Measurements from ENCODE around the gene FRY.

FRY gene

GRCh38 chr13:32255724-32256109 lies 224.1 kb downstream of the FRY start:
- Histone ChIP-seq H3K4me3 (ENCODE audit: low read depth, low read length) (no peak overlapping the region), H3K27me3 (ENCODE audit: control insufficient read depth, insufficient read depth, low read length) (no peaks in the 10 kb centered on the region), H3K9ac (ENCODE audit: low read depth, low read length) (no peak overlapping the region), H3K9me3 (ENCODE audit: control insufficient read depth, insufficient read depth, low read length) (no peaks in the 10 kb centered on the region), H3K4me1 (ENCODE audit: control insufficient read depth, insufficient read depth, low read length) (no peaks in the 10 kb centered on the region), H3K36me3 (ENCODE audit: control insufficient read depth, insufficient read depth, low read length) (no peaks in the 10 kb centered on the region)

GRCh38 chr13:32256243-32256642 lies 224.7 kb downstream of the FRY start:
- Histone ChIP-seq H3K4me3 (ENCODE audit: low read depth, low read length) (no peak overlapping the region), H3K9me3 (ENCODE audit: control insufficient read depth, insufficient read depth, low read length) (no peaks in the 10 kb centered on the region), H3K9ac (ENCODE audit: low read depth, low read length) (no peak overlapping the region), H3K27me3 (ENCODE audit: control insufficient read depth, insufficient read depth, low read length) (no peaks in the 10 kb centered on the region), H3K36me3 (ENCODE audit: control insufficient read depth, insufficient read depth, low read length) (no peaks in the 10 kb centered on the region), H3K4me1 (ENCODE audit: control insufficient read depth, insufficient read depth, low read length) (no peaks in the 10 kb centered on the region)

GRCh38 chr13:32257649-32258048 lies 226.1 kb downstream of the FRY start:
- Histone ChIP-seq H3K4me1 (ENCODE audit: control insufficient read depth, insufficient read depth, low read length) (no peaks in the 10 kb centered on the region), H3K36me3 (ENCODE audit: control insufficient read depth, insufficient read depth, low read length) (no peaks in the 10 kb centered on the region), H3K4me3 (ENCODE audit: low read depth, low read length) (no peak overlapping the region), H3K9ac (ENCODE audit: low read depth, low read length) (no peak overlapping the region), H3K9me3 (ENCODE audit: control insufficient read depth, insufficient read depth, low read length) (no peaks in the 10 kb centered on the region), H3K27me3 (ENCODE audit: control insufficient read depth, insufficient read depth, low read length) (no peaks in the 10 kb centered on the region)

GRCh38 chr13:32259116-32259515 lies 227.5 kb downstream of the FRY start:
- Histone ChIP-seq H3K9me3 (ENCODE audit: control insufficient read depth, insufficient read depth, low read length) (no peaks in the 10 kb centered on the region), H3K4me3 (ENCODE audit: low read depth, low read length) (no peak overlapping the region), H3K4me1 (ENCODE audit: control insufficient read depth, insufficient read depth, low read length) (no peaks in the 10 kb centered on the region), H3K9ac (ENCODE audit: low read depth, low read length) (no peak overlapping the region), H3K36me3 (ENCODE audit: control insufficient read depth, insufficient read depth, low read length) (no peaks in the 10 kb centered on the region), H3K27me3 (ENCODE audit: control insufficient read depth, insufficient read depth, low read length) (no peaks in the 10 kb centered on the region)

GRCh38 chr13:32261567-32261966 lies 230.0 kb downstream of the FRY start:
- Histone ChIP-seq H3K4me3 (ENCODE audit: low read depth, low read length) (no peak overlapping the region), H3K4me1 (ENCODE audit: control insufficient read depth, insufficient read depth, low read length) (no peaks in the 10 kb centered on the region), H3K27me3 (ENCODE audit: control insufficient read depth, insufficient read depth, low read length) (no peaks in the 10 kb centered on the region), H3K36me3 (ENCODE audit: control insufficient read depth, insufficient read depth, low read length) (no peaks in the 10 kb centered on the region), H3K9ac (ENCODE audit: low read depth, low read length) (no peak overlapping the region), H3K9me3 (ENCODE audit: control insufficient read depth, insufficient read depth, low read length) (no peaks in the 10 kb centered on the region)

GRCh38 chr13:32262165-32262564 lies 230.6 kb downstream of the FRY start:
- no peaks in the 10 kb centered on the region for H3K36me3 ChIP-seq (ENCODE audit: control insufficient read depth, insufficient read depth, low read length)
- H3K4me1 ChIP-seq (ENCODE audit: control insufficient read depth, insufficient read depth, low read length), result no peaks in the 10 kb centered on the region
- no peaks in the 10 kb centered on the region for H3K27me3 ChIP-seq (ENCODE audit: control insufficient read depth, insufficient read depth, low read length)
- no peak overlapping the region for H3K4me3 ChIP-seq (ENCODE audit: low read depth, low read length)
- H3K9me3 ChIP-seq (ENCODE audit: control insufficient read depth, insufficient read depth, low read length), result no peaks in the 10 kb centered on the region
- no peak overlapping the region for H3K9ac ChIP-seq (ENCODE audit: low read depth, low read length)

GRCh38 chr13:32262619-32263018 lies 231.0 kb downstream of the FRY start:
- Histone ChIP-seq H3K27me3 (ENCODE audit: control insufficient read depth, insufficient read depth, low read length) (no peaks in the 10 kb centered on the region), H3K9me3 (ENCODE audit: control insufficient read depth, insufficient read depth, low read length) (no peaks in the 10 kb centered on the region), H3K9ac (ENCODE audit: low read depth, low read length) (no peak overlapping the region), H3K4me1 (ENCODE audit: control insufficient read depth, insufficient read depth, low read length) (no peaks in the 10 kb centered on the region), H3K36me3 (ENCODE audit: control insufficient read depth, insufficient read depth, low read length) (no peaks in the 10 kb centered on the region), H3K4me3 (ENCODE audit: low read depth, low read length) (no peak overlapping the region)

GRCh38 chr13:32264407-32264806 lies 232.8 kb downstream of the FRY start:
- no peak overlapping the region for H3K9ac ChIP-seq (ENCODE audit: low read depth, low read length)
- H3K27me3 ChIP-seq (ENCODE audit: control insufficient read depth, insufficient read depth, low read length), result no peaks in the 10 kb centered on the region
- H3K4me3 ChIP-seq (ENCODE audit: low read depth, low read length), result no peak overlapping the region
- no peaks in the 10 kb centered on the region for H3K9me3 ChIP-seq (ENCODE audit: control insufficient read depth, insufficient read depth, low read length)
- H3K4me1 ChIP-seq (ENCODE audit: control insufficient read depth, insufficient read depth, low read length), result no peaks in the 10 kb centered on the region
- no peaks in the 10 kb centered on the region for H3K36me3 ChIP-seq (ENCODE audit: control insufficient read depth, insufficient read depth, low read length)

- Histone ChIP-seq H3K4me1 (ENCODE audit: control insufficient read depth, insufficient read depth, low read length) (no peaks in the 10 kb centered on the region), H3K27me3 (ENCODE audit: control insufficient read depth, insufficient read depth, low read length) (no peaks in the 10 kb centered on the region), H3K9ac (ENCODE audit: low read depth, low read length) (no peak overlapping the region), H3K4me3 (ENCODE audit: low read depth, low read length) (no peak overlapping the region), H3K36me3 (ENCODE audit: control insufficient read depth, insufficient read depth, low read length) (no peaks in the 10 kb centered on the region), H3K9me3 (ENCODE audit: control insufficient read depth, insufficient read depth, low read length) (no peaks in the 10 kb centered on the region)
Observed at GRCh38 chr13:32265726-32266125, 234.2 kb downstream of the FRY start.

- H3K9me3 ChIP-seq (ENCODE audit: control insufficient read depth, insufficient read depth, low read length), result no peaks in the 10 kb centered on the region
- no peaks in the 10 kb centered on the region for H3K4me1 ChIP-seq (ENCODE audit: control insufficient read depth, insufficient read depth, low read length)
- no peaks in the 10 kb centered on the region for H3K27me3 ChIP-seq (ENCODE audit: control insufficient read depth, insufficient read depth, low read length)
- H3K9ac ChIP-seq (ENCODE audit: low read depth, low read length), result no peak overlapping the region
- H3K36me3 ChIP-seq (ENCODE audit: control insufficient read depth, insufficient read depth, low read length), result no peaks in the 10 kb centered on the region
- no peak overlapping the region for H3K4me3 ChIP-seq (ENCODE audit: low read depth, low read length)
Observed at GRCh38 chr13:32266130-32266529, 234.6 kb downstream of the FRY start.

GRCh38 chr13:32267836-32268439 lies 236.4 kb downstream of the FRY start:
- H3K4me3 ChIP-seq (ENCODE audit: low read depth, low read length), result no peak overlapping the region
- H3K27me3 ChIP-seq (ENCODE audit: control insufficient read depth, insufficient read depth, low read length), result no peaks in the 10 kb centered on the region
- H3K9ac ChIP-seq (ENCODE audit: low read depth, low read length), result no peak overlapping the region
- no peaks in the 10 kb centered on the region for H3K36me3 ChIP-seq (ENCODE audit: control insufficient read depth, insufficient read depth, low read length)
- H3K4me1 ChIP-seq (ENCODE audit: control insufficient read depth, insufficient read depth, low read length), result no peaks in the 10 kb centered on the region
- no peaks in the 10 kb centered on the region for H3K9me3 ChIP-seq (ENCODE audit: control insufficient read depth, insufficient read depth, low read length)

GRCh38 chr13:32272021-32272683 lies 240.6 kb downstream of the FRY start:
- no peaks in the 10 kb centered on the region for H3K4me1 ChIP-seq (ENCODE audit: control insufficient read depth, insufficient read depth, low read length)
- no peaks in the 10 kb centered on the region for H3K27me3 ChIP-seq (ENCODE audit: control insufficient read depth, insufficient read depth, low read length)
- no peak overlapping the region for H3K9ac ChIP-seq (ENCODE audit: low read depth, low read length)
- H3K36me3 ChIP-seq (ENCODE audit: control insufficient read depth, insufficient read depth, low read length), result no peaks in the 10 kb centered on the region
- no peak overlapping the region for H3K4me3 ChIP-seq (ENCODE audit: low read depth, low read length)
- H3K9me3 ChIP-seq (ENCODE audit: control insufficient read depth, insufficient read depth, low read length), result no peaks in the 10 kb centered on the region
